ENCODE results near the gene CNTN1. TPM values are rescaled to one million over a fixed set of nuclear protein-coding genes. Genes with fewer than 3 reads are reported as not detected.

The CNTN1 gene
- total RNA-seq, 2 experiments from 2014 or later, result not detected

DNA sequence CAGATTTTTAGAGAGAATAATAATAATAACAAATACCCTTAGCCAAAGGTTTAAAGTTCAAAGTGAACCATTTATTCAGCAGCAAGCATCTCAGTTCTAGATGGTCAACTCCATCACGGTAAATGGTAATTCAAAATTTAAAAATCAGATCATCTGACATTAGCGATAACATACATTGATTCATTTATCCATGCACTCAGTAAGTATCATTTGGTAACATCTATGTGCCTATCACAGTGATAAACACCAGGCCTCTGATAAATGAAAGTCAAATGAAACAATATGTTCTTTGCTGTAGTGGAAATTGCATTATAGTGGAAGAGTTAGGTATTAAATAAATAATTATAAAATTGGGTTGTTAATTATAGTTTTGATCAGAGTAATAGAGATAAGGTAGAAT lies 108.8 kb downstream of the CNTN1 start:
- intact Hi-C loops (cut with micrococcal nuclease), result no loop called here
- CTCF ChIA-PET, result no interaction called here
- Mint-ChIP-seq H3K9me3 (no peaks in the 10 kb centered on the region), H3K4me3 (no peak overlapping the region), H3K27ac (no peak overlapping the region), H3K4me1 (ENCODE audit: low read depth) (no peaks in the 10 kb centered on the region), H3K27me3 (no peaks in the 10 kb centered on the region), H3K36me3 (no peaks in the 10 kb centered on the region)
- POLR2A ChIA-PET, result no interaction called here
- no peak for DNase-seq

DNA sequence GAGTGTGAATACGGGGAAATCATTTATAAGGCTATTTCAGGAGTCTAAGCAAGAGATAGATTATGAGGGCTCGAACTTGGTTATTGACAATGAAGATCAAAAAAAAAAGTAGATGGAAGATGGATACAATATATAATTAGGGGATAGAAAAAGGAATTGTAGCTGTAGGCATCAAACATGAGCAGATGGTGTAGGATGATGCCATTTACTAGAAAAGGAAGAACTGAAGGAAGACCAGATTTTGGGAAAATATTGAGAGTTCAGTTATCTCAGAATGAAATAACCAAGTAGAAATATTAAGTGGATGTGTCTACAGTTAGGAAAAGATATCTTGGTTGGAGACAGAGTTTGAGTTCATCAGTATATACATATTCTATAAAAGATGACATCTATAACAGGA lies 109.6 kb downstream of the CNTN1 start:
- intact Hi-C loops (cut with micrococcal nuclease), result no loop called here
- Mint-ChIP-seq H3K4me3 (no peak overlapping the region), H3K27ac (no peak overlapping the region), H3K36me3 (no peaks in the 10 kb centered on the region), H3K4me1 (ENCODE audit: low read depth) (no peaks in the 10 kb centered on the region), H3K9me3 (no peaks in the 10 kb centered on the region), H3K27me3 (no peaks in the 10 kb centered on the region)
- POLR2A ChIA-PET, result no interaction called here
- CTCF ChIA-PET, result no interaction called here
- DNase-seq, result no peak

DNA sequence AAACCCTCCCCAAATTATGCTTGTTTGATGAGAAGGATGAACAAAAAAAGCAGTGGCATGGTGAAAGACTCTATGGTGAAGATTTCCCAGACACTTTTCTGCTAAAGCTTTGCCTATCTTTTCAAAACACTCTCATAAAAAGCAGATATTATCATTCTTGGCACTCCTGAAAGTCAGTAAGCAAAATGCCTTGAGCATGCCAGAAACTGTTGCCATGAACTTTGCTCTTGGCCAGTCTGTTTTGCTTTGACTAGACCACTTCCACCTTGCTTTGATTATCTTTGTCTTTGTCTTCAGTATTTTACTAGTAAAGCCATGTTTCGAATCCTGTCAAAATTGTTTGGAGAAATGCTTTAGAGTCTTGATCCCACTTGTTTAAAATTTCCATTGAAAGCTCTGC lies 110.4 kb downstream of the CNTN1 start:
- H3K27me3 Mint-ChIP-seq, result no peaks in the 10 kb centered on the region
- H3K27ac Mint-ChIP-seq, result no peak overlapping the region
- H3K9me3 Mint-ChIP-seq, result no peaks in the 10 kb centered on the region
- POLR2A ChIA-PET, result no interaction called here
- CTCF ChIA-PET, result no interaction called here
- H3K36me3 Mint-ChIP-seq, result no peaks in the 10 kb centered on the region
- intact Hi-C loops (cut with micrococcal nuclease), result no loop called here
- H3K4me1 Mint-ChIP-seq (ENCODE audit: low read depth), result no peaks in the 10 kb centered on the region
- DNase-seq, result no peak
- no peak overlapping the region for H3K4me3 Mint-ChIP-seq

DNA sequence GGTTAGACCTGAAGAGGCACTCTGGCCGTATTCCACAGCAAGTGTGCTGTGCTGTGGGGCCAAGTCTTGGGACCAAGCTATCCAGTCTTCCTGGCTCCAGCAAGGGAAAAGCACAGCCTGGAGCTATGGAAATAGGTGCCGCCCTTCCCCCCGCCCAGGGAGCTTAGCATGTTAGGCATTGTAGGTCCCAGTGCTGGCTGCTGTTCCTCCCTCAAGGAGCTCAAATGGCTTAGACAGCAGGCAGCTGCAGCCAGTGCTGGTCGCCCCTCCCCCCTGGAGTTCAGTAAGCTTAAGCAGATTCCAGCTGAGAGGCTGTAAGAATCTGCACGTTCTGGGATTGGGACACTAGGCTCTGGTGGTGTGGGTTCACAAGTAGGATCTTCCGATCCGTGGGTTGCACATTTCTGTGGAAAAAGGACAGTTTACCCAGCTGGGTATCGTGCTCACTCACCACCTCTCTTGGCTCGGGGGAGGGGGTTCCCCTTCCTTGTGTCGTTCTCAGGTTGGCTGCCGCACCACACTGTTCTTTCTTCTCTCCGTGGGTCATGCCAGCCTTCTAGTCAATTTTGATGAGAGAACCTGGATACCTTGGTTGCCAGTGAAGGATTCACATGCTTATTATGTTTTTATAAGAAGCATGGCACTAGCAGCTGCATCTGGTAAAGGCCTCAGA lies 127.3 kb downstream of the CNTN1 start:
- ChIA-PET POLR2A (no interaction called here), CTCF (no interaction called here)
- Mint-ChIP-seq H3K4me1 (ENCODE audit: low read depth) (no peaks in the 10 kb centered on the region), H3K27ac (no peak overlapping the region), H3K27me3 (no peaks in the 10 kb centered on the region), H3K4me3 (no peak overlapping the region), H3K36me3 (no peaks in the 10 kb centered on the region), H3K9me3 (peaks cover 5% of the 10 kb centered on the region)
- DNase-seq, result no peak
- intact Hi-C loops (cut with micrococcal nuclease), result no loop called here

DNA sequence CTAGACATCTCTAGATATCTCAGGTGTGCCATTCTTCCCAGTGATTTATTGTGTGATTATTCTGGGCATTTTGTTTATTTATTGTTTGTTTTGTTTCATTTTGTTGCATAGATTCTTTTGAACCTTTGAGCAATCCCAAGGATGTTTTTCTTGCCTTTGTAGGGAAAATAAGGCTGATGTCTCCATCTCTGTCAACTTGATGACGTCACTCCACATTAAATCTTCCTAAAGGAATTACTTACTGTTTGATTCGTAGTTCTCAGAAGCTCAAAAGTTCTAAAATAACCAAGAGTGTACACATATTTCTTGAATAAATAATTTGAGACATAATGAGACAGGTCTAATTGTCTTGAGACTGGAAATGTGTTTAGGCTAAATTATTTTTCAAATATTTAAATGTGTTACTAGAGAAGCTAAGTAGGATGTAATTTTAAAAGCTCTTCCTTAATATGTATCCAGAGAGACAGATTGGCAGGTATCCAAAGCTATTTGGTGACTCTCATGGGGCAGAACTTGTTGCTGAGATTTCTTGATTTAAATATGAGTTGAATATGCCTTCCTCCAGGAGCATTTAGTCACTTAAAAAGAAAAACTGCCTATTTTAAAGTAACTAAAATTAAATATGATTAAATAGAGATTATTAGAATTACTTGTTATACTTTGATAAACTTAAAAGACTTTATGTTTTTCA lies 128.7 kb downstream of the CNTN1 start:
- ChIA-PET POLR2A (no interaction called here), CTCF (no interaction called here)
- no peaks in the 10 kb centered on the region for H3K4me1 Mint-ChIP-seq (ENCODE audit: low read depth)
- H3K36me3 Mint-ChIP-seq, result no peaks in the 10 kb centered on the region
- H3K27ac Mint-ChIP-seq, result no peak overlapping the region
- H3K9me3 Mint-ChIP-seq, result peaks cover 5% of the 10 kb centered on the region
- no peak overlapping the region for H3K4me3 Mint-ChIP-seq
- DNase-seq, result no peak
- intact Hi-C loops (cut with micrococcal nuclease), result no loop called here
- H3K27me3 Mint-ChIP-seq, result no peaks in the 10 kb centered on the region

DNA sequence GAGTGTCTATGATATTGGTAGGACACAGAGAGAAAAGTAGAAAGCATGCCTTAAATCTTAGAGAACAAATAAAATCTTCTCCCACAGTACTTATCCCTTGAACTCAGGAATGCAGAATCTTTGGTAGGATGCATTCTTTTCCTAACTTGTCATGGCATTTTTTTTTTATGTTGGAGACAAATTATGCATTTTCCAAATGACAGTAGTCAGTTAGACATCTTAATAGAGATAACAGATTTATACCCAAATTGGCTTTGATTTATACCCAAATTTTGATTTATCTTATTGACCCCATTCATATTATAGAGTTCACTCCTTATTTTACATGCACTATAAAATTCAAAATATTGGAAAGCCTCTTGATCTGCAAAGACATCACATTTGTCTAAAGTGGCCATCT lies 132.9 kb downstream of the CNTN1 start:
- ChIA-PET POLR2A (no interaction called here), CTCF (no interaction called here)
- intact Hi-C loops (cut with micrococcal nuclease), result no loop called here
- no peak for DNase-seq
- Mint-ChIP-seq H3K36me3 (no peaks in the 10 kb centered on the region), H3K27ac (no peak overlapping the region), H3K27me3 (no peaks in the 10 kb centered on the region), H3K9me3 (no peaks in the 10 kb centered on the region), H3K4me3 (no peak overlapping the region), H3K4me1 (ENCODE audit: low read depth) (no peaks in the 10 kb centered on the region)

DNA sequence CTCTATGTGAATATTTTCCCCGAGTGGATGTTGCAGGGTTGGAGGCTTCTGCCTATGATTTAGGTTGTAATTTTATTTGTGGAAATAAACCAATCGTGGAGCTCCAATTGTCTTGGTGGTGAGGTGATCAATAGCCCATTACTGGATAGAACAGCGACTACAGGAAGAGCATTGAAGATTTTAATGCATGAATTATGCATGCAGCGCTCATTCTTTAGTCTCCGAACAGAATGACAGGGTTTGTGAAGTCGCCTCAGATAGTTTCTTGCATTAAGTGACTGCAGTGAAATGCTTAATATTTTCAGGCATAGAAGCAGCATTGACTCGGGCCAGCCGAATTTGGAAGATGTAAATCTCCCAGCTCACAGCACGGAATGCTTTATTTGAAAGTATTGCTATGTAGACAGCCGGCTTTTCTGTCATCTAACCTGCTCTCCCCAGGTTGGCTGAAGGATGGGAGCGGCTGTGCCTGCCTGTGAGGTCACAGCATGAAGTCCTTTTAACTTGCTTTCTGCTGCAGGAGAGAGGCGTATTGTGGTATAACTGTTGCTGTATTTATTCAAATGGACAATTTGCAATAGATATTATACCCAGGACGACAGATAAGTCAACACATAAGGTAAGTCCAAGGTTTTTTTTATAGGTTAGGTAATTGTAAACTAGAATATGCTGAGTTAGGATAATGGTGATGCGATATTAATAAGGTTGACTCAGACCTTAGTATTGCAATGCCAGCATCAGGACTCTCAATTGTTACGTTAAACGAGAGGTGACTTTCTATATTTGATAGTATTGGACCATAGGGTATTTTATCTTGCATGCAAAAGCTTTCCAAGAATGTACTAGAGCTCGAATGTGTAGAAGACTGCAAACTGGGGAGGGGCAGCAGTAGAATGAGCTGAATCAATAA lies 135.7 kb downstream of the CNTN1 start:
- no peaks in the 10 kb centered on the region for H3K4me1 Mint-ChIP-seq (ENCODE audit: low read depth)
- intact Hi-C loops (cut with micrococcal nuclease), result no loop called here
- no peaks in the 10 kb centered on the region for H3K27me3 Mint-ChIP-seq
- no peak for DNase-seq
- CTCF ChIA-PET, result no interaction called here
- no peaks in the 10 kb centered on the region for H3K9me3 Mint-ChIP-seq
- POLR2A ChIA-PET, result no interaction called here
- H3K27ac Mint-ChIP-seq, result no peak overlapping the region
- H3K36me3 Mint-ChIP-seq, result no peaks in the 10 kb centered on the region
- H3K4me3 Mint-ChIP-seq, result no peak overlapping the region

DNA sequence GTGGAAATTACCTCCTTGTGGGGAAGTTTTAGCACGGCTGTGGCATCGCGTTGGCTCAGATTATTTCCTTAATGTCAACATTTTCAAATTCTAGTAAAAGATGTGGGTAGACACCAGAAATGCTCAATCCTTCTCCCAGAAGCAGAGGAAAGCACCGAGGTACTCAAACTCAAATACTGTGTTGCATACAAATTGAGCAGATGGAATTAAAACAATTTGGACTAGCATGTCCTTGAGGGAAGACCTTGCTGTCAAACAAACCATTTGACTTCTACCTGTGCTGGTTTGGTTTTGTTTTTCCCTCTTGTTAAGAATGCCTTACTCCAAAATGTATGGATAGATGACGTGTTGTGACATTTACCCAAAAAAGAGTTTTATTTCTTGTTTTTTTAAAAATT lies 136.4 kb downstream of the CNTN1 start:
- CTCF ChIA-PET, result no interaction called here
- H3K4me3 Mint-ChIP-seq, result no peak overlapping the region

DNA sequence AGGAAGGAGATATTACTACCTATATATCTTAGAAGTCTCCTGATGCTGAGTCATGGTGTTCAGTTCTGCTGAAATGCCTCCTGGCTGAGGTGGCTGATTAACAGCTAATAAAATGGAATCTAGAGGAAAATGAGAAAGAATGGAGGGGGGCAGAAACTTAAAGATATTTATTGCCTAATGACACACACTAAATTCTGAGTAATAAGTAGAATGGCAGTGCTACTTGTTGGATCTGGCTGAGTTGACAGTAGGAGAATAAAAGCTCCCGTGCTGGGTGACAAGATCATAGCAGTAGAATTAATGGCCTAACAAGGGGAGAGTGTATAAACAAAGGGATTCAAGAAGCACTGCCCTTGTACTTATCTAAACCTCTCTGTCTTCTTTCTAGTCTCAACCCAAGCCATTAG lies 137.5 kb downstream of the CNTN1 start:
- intact Hi-C loops (cut with micrococcal nuclease), result no loop called here

More for the DNA sequence above, 136.4 kb downstream of the CNTN1 start:
- H3K27ac Mint-ChIP-seq, result no peak overlapping the region
- no peak for DNase-seq
- POLR2A ChIA-PET, result no interaction called here
- H3K36me3 Mint-ChIP-seq, result no peaks in the 10 kb centered on the region
- H3K27me3 Mint-ChIP-seq, result no peaks in the 10 kb centered on the region
- H3K9me3 Mint-ChIP-seq, result no peaks in the 10 kb centered on the region
- intact Hi-C loops (cut with micrococcal nuclease), result no loop called here
- H3K4me1 Mint-ChIP-seq (ENCODE audit: low read depth), result no peaks in the 10 kb centered on the region

DNA sequence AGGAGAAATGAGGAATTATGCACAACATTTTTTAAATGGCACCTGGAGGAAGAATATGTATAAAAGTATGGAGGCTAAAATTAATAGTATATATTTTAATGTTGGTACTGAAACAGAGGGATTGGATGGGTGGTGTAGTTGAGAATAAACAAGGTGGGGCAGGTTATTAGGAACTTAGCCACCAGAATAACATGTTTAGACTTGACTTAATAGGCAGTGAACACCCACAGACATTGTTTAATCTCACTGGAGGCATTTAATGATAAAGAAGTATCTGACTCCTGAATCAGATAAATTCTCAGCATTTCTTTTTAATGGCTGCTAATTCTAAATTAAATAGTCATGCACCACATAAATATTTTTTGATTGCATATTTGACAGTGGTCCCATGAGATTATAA lies 139.7 kb downstream of the CNTN1 start:
- DNase-seq, result no peak
- intact Hi-C loops (cut with micrococcal nuclease), result no loop called here
- Mint-ChIP-seq H3K4me1 (ENCODE audit: low read depth) (no peaks in the 10 kb centered on the region), H3K27me3 (no peaks in the 10 kb centered on the region), H3K27ac (no peak overlapping the region), H3K9me3 (no peaks in the 10 kb centered on the region), H3K4me3 (no peak overlapping the region), H3K36me3 (no peaks in the 10 kb centered on the region)
- ChIA-PET POLR2A (no interaction called here), CTCF (no interaction called here)

More for the DNA sequence above, 137.5 kb downstream of the CNTN1 start:
- ChIA-PET CTCF (no interaction called here), POLR2A (no interaction called here)
- H3K9me3 Mint-ChIP-seq, result no peaks in the 10 kb centered on the region
- no peaks in the 10 kb centered on the region for H3K4me1 Mint-ChIP-seq (ENCODE audit: low read depth)
- no peak overlapping the region for H3K27ac Mint-ChIP-seq
- no peaks in the 10 kb centered on the region for H3K27me3 Mint-ChIP-seq
- no peak for DNase-seq
- no peak overlapping the region for H3K4me3 Mint-ChIP-seq
- H3K36me3 Mint-ChIP-seq, result no peaks in the 10 kb centered on the region

DNA sequence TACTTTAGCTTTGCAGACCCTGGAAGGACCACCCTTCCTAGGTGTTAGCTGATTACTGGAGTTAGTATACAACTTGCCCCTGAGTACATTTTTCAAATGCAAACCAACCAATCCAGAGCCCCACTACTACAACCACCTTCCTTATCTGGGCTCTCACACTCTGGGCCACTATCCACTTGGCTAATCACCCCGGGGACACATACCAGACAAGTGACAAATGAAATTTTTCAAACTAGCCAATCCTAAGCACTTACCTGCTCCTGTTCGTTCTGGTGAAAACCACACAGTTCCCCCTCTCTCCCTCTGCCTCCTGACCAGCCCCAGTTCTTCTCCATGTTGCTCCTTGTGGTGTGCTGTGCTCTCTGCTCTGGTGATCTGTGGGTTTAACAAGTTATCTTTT lies 140.4 kb downstream of the CNTN1 start:
- no peaks in the 10 kb centered on the region for H3K4me1 Mint-ChIP-seq (ENCODE audit: low read depth)
- DNase-seq, result no peak
- intact Hi-C loops (cut with micrococcal nuclease), result no loop called here
- H3K36me3 Mint-ChIP-seq, result no peaks in the 10 kb centered on the region
- CTCF ChIA-PET, result no interaction called here
- H3K4me3 Mint-ChIP-seq, result no peak overlapping the region
- H3K9me3 Mint-ChIP-seq, result no peaks in the 10 kb centered on the region
- no peaks in the 10 kb centered on the region for H3K27me3 Mint-ChIP-seq
- H3K27ac Mint-ChIP-seq, result no peak overlapping the region
- POLR2A ChIA-PET, result no interaction called here

DNA sequence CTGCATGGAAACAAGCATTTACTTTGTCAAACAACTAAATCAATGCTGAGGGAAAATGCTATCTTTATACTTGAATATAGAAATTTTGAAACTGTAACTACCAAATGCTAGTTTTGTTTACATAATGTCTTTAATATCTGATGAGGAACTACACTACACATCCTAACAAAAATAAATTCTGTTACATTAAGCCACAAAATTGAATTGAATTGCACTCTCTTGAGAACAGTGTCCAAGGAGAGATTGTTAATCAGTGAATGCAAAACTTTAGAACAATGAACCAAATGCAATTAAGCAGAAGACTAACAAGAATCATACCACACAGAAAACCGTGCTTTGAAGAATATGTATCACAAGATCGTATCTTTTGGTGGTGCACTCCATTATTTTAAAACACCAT lies 141.6 kb downstream of the CNTN1 start:
- CTCF ChIA-PET, result no interaction called here
- Mint-ChIP-seq H3K27ac (no peak overlapping the region), H3K27me3 (no peaks in the 10 kb centered on the region), H3K36me3 (no peaks in the 10 kb centered on the region), H3K4me3 (no peak overlapping the region), H3K9me3 (peaks cover 7% of the 10 kb centered on the region), H3K4me1 (ENCODE audit: low read depth) (no peaks in the 10 kb centered on the region)
- intact Hi-C loops (cut with micrococcal nuclease), result no loop called here
- POLR2A ChIA-PET, result no interaction called here
- no peak for DNase-seq

DNA sequence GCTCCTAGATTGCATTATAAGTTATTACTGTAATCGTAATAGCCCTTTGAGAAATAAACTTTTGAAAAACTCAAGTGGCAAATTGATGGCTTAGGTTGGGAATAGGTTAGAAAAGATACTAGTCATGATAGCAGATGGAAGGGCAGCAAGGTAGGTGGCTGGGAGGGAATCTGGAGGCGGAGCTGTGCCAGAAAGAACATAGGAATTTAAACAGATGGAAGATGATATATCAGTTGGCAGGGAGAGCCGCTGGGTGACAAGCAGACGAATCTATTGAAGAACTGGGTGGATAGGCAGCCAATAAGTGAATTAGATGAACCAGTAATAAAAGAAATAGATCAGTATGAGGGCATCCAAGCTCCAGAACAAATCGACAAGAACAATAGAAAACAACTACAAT lies 142.1 kb downstream of the CNTN1 start:
- Mint-ChIP-seq H3K27ac (no peak overlapping the region), H3K4me1 (ENCODE audit: low read depth) (no peaks in the 10 kb centered on the region), H3K4me3 (no peak overlapping the region), H3K9me3 (peaks cover 7% of the 10 kb centered on the region), H3K27me3 (no peaks in the 10 kb centered on the region), H3K36me3 (no peaks in the 10 kb centered on the region)
- intact Hi-C loops (cut with micrococcal nuclease), result no loop called here
- POLR2A ChIA-PET, result no interaction called here
- CTCF ChIA-PET, result no interaction called here
- no peak for DNase-seq

Data from activated CD4-positive, alpha-beta memory T cell treated with anti-CD3 and anti-CD28 coated beads for 36 hours (primary cell).